Measurements from ENCODE around the gene PTTG2.

PTTG2 gene

GRCh38 chr4:37983951-37984350, 23.8 kb downstream of the PTTG2 start:
- ATAC-seq (replicated peaks) (no peak), DNase-seq (no peak)
- peaks cover 21 to 25% of the 10 kb centered on the region in 2 donors for H3K36me3 Mint-ChIP-seq
- no peak overlapping the region for H3K4me3 Mint-ChIP-seq
- no peak overlapping the region for H3K27ac Mint-ChIP-seq
- no peaks in the 10 kb centered on the region for H3K9me3 Mint-ChIP-seq
- peaks cover 48 to 89% of the 10 kb centered on the region in 2 donors for H3K4me1 Mint-ChIP-seq
- H3K27me3 Mint-ChIP-seq: no peaks in the 10 kb centered on the region

DNA sequence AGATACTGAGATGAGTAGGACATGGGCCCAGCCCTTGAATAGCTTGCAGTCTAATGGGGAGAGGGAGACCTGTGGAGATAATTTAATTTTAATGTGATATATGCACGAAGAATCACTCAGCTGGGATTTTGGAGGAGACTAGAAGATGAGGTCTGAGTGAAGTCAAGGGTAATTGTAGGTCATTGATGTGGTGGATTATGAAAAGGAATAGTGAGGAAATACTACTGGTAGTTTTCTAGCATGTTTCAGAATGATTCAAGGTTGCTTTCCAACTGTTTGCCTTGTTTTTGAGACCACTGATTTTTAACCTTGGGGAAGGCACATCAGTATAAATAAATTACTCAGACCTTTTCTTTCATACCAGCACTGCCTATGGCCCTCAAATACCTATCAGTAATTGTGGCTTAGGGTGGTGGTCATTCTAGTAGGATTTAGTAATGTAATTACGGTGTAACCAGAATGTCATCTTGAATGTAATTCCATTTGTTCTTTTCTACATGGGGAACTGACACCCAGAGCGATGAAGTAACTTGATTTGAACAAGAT, 25.6 kb downstream of the PTTG2 start:
- no peak for DNase-seq
- Mint-ChIP-seq H3K4me3 (no peak overlapping the region), H3K27ac (no peak overlapping the region), H3K36me3 (peaks cover 21 to 24% of the 10 kb centered on the region in 2 donors), H3K27me3 (no peaks in the 10 kb centered on the region), H3K4me1 (peaks cover 50 to 84% of the 10 kb centered on the region in 2 donors), H3K9me3 (no peaks in the 10 kb centered on the region)
- peak; percentile 24 to 33 for ATAC-seq (replicated peaks)

DNA sequence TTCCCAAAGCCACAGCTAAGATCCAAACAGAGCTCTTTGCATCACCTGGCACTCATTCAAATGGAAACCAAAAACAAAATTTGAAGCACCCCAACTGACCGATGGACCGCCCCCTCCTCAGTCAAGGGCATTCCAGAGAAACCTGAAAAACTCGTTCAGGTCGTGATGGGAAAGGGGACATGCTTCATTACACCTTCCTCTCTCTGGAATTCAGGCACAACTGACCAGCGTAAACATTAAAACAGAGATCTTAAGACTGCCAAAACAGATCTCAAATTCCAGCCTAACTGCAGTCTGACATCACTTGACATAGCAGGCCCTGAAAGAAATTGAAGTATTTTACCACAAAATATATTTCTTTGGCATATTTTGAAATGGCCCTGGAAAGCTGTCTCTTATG, 28.5 kb downstream of the PTTG2 start:
- peaks cover 0 to 5% of the 10 kb centered on the region in 2 donors for H3K9me3 Mint-ChIP-seq
- H3K27me3 Mint-ChIP-seq: no peaks in the 10 kb centered on the region
- no peak overlapping the region for H3K4me3 Mint-ChIP-seq
- H3K27ac Mint-ChIP-seq: no peak overlapping the region
- peaks cover 25 to 31% of the 10 kb centered on the region in 2 donors for H3K36me3 Mint-ChIP-seq
- ATAC-seq (replicated peaks) (no peak), DNase-seq (no peak)
- H3K4me1 Mint-ChIP-seq: peaks cover 47 to 76% of the 10 kb centered on the region in 2 donors

- Mint-ChIP-seq H3K4me1 (peaks cover 51 to 77% of the 10 kb centered on the region in 2 donors), H3K27ac (peak overlapping the region; percentile 60), H3K36me3 (peaks cover 28 to 34% of the 10 kb centered on the region in 2 donors), H3K27me3 (no peaks in the 10 kb centered on the region), H3K9me3 (peaks cover 0 to 5% of the 10 kb centered on the region in 2 donors), H3K4me3 (peak overlapping the region; percentile 13 to 66)
- ATAC-seq (replicated peaks) (peak; percentile 83 to 84), DNase-seq (no peak)
These were observed 29.4 kb downstream of the PTTG2 start for GRCh38 chr4:37989398-37990260.

- H3K27ac Mint-ChIP-seq: peak overlapping the region; percentile 67
- DNase-seq: no peak
- ATAC-seq (replicated peaks): peak in 1 of 2 donors; percentile 13
- H3K9me3 Mint-ChIP-seq: peaks cover 0 to 5% of the 10 kb centered on the region in 2 donors
- H3K4me3 Mint-ChIP-seq: no peak overlapping the region
- H3K27me3 Mint-ChIP-seq: no peaks in the 10 kb centered on the region
- H3K36me3 Mint-ChIP-seq: peaks cover 27 to 36% of the 10 kb centered on the region in 2 donors
- peaks cover 59 to 82% of the 10 kb centered on the region in 2 donors for H3K4me1 Mint-ChIP-seq
These were observed 30.6 kb downstream of the PTTG2 start for GRCh38 chr4:37990731-37991245.

- H3K27ac Mint-ChIP-seq: peak overlapping the region; percentile 89
These were observed 31.6 kb downstream of the PTTG2 start for GRCh38 chr4:37991623-37992410.

GRCh38 chr4:37993806-37994205, 33.6 kb downstream of the PTTG2 start:
- peaks cover 24 to 32% of the 10 kb centered on the region in 2 donors for H3K36me3 Mint-ChIP-seq
- peaks cover 0 to 5% of the 10 kb centered on the region in 2 donors for H3K9me3 Mint-ChIP-seq
- H3K27me3 Mint-ChIP-seq: no peaks in the 10 kb centered on the region
- H3K27ac Mint-ChIP-seq: peak overlapping the region; percentile 75
- no peak for ATAC-seq (replicated peaks)
- peaks cover 52 to 68% of the 10 kb centered on the region in 2 donors for H3K4me1 Mint-ChIP-seq
- no peak overlapping the region for H3K4me3 Mint-ChIP-seq
- DNase-seq: no peak

More at GRCh38 chr4:37991623-37992410, 31.6 kb downstream of the PTTG2 start:
- ATAC-seq (replicated peaks) (no peak), DNase-seq (no peak)
- peak overlapping the region in 1 of 2 donors; percentile 42 for H3K4me3 Mint-ChIP-seq
- peaks cover 0 to 5% of the 10 kb centered on the region in 2 donors for H3K9me3 Mint-ChIP-seq
- H3K27me3 Mint-ChIP-seq: no peaks in the 10 kb centered on the region
- H3K4me1 Mint-ChIP-seq: peaks cover 56 to 77% of the 10 kb centered on the region in 2 donors
- peaks cover 27 to 38% of the 10 kb centered on the region in 2 donors for H3K36me3 Mint-ChIP-seq

- Mint-ChIP-seq H3K9me3 (peaks cover 0 to 5% of the 10 kb centered on the region in 2 donors), H3K27me3 (no peaks in the 10 kb centered on the region), H3K4me1 (peaks cover 50 to 66% of the 10 kb centered on the region in 2 donors), H3K36me3 (peaks cover 22 to 31% of the 10 kb centered on the region in 2 donors), H3K4me3 (peak overlapping the region; percentile 20 to 50), H3K27ac (peak overlapping the region; percentile 37)
- DNase-seq (no peak), ATAC-seq (replicated peaks) (peak; percentile 46 to 47)
These were observed 34.4 kb downstream of the PTTG2 start for GRCh38 chr4:37994569-37994968.

DNA sequence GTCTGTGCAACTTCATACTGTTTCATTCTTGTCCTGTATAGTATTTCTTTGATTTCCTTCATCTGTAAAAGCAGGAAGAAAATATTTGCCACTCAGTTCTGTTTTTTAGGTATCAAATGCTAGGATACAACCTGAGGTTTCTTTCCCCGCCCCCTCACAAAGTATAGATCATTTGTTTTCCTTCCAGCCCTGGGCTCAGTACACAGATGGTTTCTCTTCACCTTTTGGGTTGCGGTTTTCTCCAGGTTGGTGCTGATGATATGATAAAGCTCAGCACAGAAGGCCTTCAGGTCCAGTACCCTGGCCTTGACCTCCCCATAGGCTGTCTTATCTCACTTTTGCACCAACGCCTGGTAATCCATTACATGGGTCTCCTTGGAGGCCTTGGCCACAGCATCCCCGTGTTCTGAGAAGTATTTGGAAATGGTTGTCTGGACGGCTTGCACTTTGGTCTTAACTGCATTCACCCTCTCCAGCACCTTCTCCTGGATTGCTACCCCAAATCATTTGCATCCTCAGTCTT, 35.2 kb downstream of the PTTG2 start:
- Mint-ChIP-seq H3K27me3 (no peaks in the 10 kb centered on the region), H3K4me3 (peak overlapping the region in 1 of 2 donors; percentile 8), H3K27ac (no peak overlapping the region), H3K36me3 (peaks cover 22 to 31% of the 10 kb centered on the region in 2 donors), H3K4me1 (peaks cover 49 to 62% of the 10 kb centered on the region in 2 donors), H3K9me3 (peaks cover 0 to 5% of the 10 kb centered on the region in 2 donors)
- peak in 1 of 2 donors; percentile 50 for ATAC-seq (replicated peaks)
- no peak for DNase-seq

- Mint-ChIP-seq H3K4me1 (peaks cover 46 to 59% of the 10 kb centered on the region in 2 donors), H3K27ac (peak overlapping the region; percentile 75), H3K9me3 (peaks cover 0 to 5% of the 10 kb centered on the region in 2 donors), H3K36me3 (peaks cover 26 to 35% of the 10 kb centered on the region in 2 donors), H3K27me3 (no peaks in the 10 kb centered on the region), H3K4me3 (no peak overlapping the region)
- DNase-seq (no peak), ATAC-seq (replicated peaks) (no peak)
These were observed 36.0 kb downstream of the PTTG2 start for GRCh38 chr4:37995981-37996775.

- H3K36me3 Mint-ChIP-seq: peaks cover 20 to 24% of the 10 kb centered on the region in 2 donors
- H3K4me1 Mint-ChIP-seq: peaks cover 41 to 59% of the 10 kb centered on the region in 2 donors
- no peaks in the 10 kb centered on the region for H3K9me3 Mint-ChIP-seq
- no peaks in the 10 kb centered on the region for H3K27me3 Mint-ChIP-seq
- ATAC-seq (replicated peaks) (no peak), DNase-seq (no peak)
- H3K27ac Mint-ChIP-seq: no peak overlapping the region
- H3K4me3 Mint-ChIP-seq: no peak overlapping the region
These were observed 38.0 kb downstream of the PTTG2 start for GRCh38 chr4:37998226-37998625.

GRCh38 chr4:37999000-37999716, 39.0 kb downstream of the PTTG2 start:
- H3K4me1 Mint-ChIP-seq: peaks cover 40 to 63% of the 10 kb centered on the region in 2 donors
- no peak for DNase-seq
- H3K4me3 Mint-ChIP-seq: no peak overlapping the region
- no peaks in the 10 kb centered on the region for H3K27me3 Mint-ChIP-seq
- H3K27ac Mint-ChIP-seq: no peak overlapping the region
- ATAC-seq (replicated peaks): no peak
- peaks cover 19 to 24% of the 10 kb centered on the region in 2 donors for H3K36me3 Mint-ChIP-seq
- H3K9me3 Mint-ChIP-seq: no peaks in the 10 kb centered on the region

Measured in stimulated activated naive B cell treated with anti-CD40 and anti-IgM and Interleukin-4, amounts not matched to agents 10 μg/mL and 1 μg/mL and 100 μg/mL, for 72 hours (primary cell).